Activated naive CD4-positive, alpha-beta T cell treated with anti-CD3 and anti-CD28 coated beads for 36 hours (primary cell): ENCODE measurements around the gene CDC25A. TPM values are rescaled to one million over a fixed set of nuclear protein-coding genes. Genes with fewer than 3 reads are reported as not detected.

Experiments
- CTCF ChIA-PET: fragments of 350-600 bp; sonication (Branson Sonifier 250); formaldehyde crosslinking; loops from one replicate; lab custom pipeline; 2021; ENCODE audit warnings: antibody characterized with exemption; lab: Charles Lee
- DNase-seq: peaks from one replicate; pipeline ENCODE4 v3.0.0-alpha.2; 2020
- H3K27ac Mint-ChIP-seq: one replicate; pipeline ENCODE4 v1.8.0; 2021; ENCODE audit warnings: mild to moderate bottlenecking, mixed read lengths
- H3K27me3 Mint-ChIP-seq: one replicate; pipeline ENCODE4 v1.8.0; 2021; ENCODE audit warnings: low read depth, mixed read lengths
- H3K36me3 Mint-ChIP-seq: one replicate; pipeline ENCODE4 v1.8.0; 2021; ENCODE audit warnings: low read depth, mixed read lengths
- H3K4me1 Mint-ChIP-seq: one replicate; pipeline ENCODE4 v1.8.0; 2021; ENCODE audit warnings: low read depth, mixed read lengths
- H3K4me3 Mint-ChIP-seq: one replicate; pipeline ENCODE4 v1.8.0; 2021; ENCODE audit warnings: mild to moderate bottlenecking, moderate library complexity, mixed read lengths
- H3K9me3 Mint-ChIP-seq: one replicate; pipeline ENCODE4 v1.8.0; 2021; ENCODE audit warnings: mixed read lengths
- intact Hi-C: fragments of 100-400 bp; cut with micrococcal nuclease; formaldehyde crosslinking; loops from one replicate; pipeline ENCODE4 v1.15.1; 2023
- total RNA-seq, 2 experiments: library from RNA; stranded (reverse); gene quantifications; one replicate each; pipeline ENCODE4 v1.2.3, GENCODE V29; 2021

CDC25A gene
- total RNA-seq = 10 to 100 TPM; 40.8 to 41.8 TPM

- peaks cover 17% of the 10 kb centered on the region for H3K4me1 Mint-ChIP-seq
- no peaks in the 10 kb centered on the region for H3K9me3 Mint-ChIP-seq
- CTCF ChIA-PET = interaction anchor here (0.6 to 1.7 kb wide), 6 partner anchors 52 to 618 kb away, joined by 3 to 6 read pairs (median 4); partner anchors contain the start of genes CCDC51 and ZNF589
- intact Hi-C loops = loop anchor here (1.0 to 10.0 kb wide), 7 partner anchors 53 to 1214 kb away; partner anchors contain the start of genes CCDC12, CCDC51, NBEAL2 and NME6
- H3K4me3 Mint-ChIP-seq = peak within 1 kb of the TSS; percentile 88
- H3K27me3 Mint-ChIP-seq = peaks cover 11% of the 10 kb centered on the region
- peaks cover 41% of the 10 kb centered on the region for H3K36me3 Mint-ChIP-seq
- H3K27ac Mint-ChIP-seq = peak within 1 kb of the TSS; percentile 61
- peak; percentile 98 for DNase-seq
Observed at GRCh38 chr3:48188266-48189201, at the start of gene CDC25A. Gene CDC25A, minus strand, starts transcription at chr3:48188417. Its CDS starts 470 bp downstream, at chr3:48187947.

- Mint-ChIP-seq H3K9me3 (no peaks in the 10 kb centered on the region), H3K4me3 (no peak overlapping the region)
Observed at GRCh38 chr3:48236531-48236930, 48.3 kb upstream of the CDC25A start.

GRCh38 chr3:48233542-48233941, 45.3 kb upstream of the CDC25A start:
- H3K27me3 Mint-ChIP-seq = no peaks in the 10 kb centered on the region
- H3K27ac Mint-ChIP-seq = no peak overlapping the region
- intact Hi-C loops = loop anchor here (2.0 kb wide), 2 partner anchors 35 to 323 kb away; partner anchors contain the start of gene PFKFB4
- CTCF ChIA-PET = interaction anchor here (0.7 to 5.4 kb wide), 4 partner anchors 38 to 450 kb away, joined by 3 to 34 read pairs (median 3); no protein-coding TSS in a partner anchor
- H3K4me3 Mint-ChIP-seq = no peak overlapping the region
- no peaks in the 10 kb centered on the region for H3K9me3 Mint-ChIP-seq
- no peaks in the 10 kb centered on the region for H3K36me3 Mint-ChIP-seq
- H3K4me1 Mint-ChIP-seq = no peaks in the 10 kb centered on the region
- DNase-seq = no peak

More at GRCh38 chr3:48236531-48236930, 48.3 kb upstream of the CDC25A start:
- H3K27me3 Mint-ChIP-seq = no peaks in the 10 kb centered on the region
- intact Hi-C loops = no loop called here
- DNase-seq = no peak
- CTCF ChIA-PET = interaction anchor here (0.5 to 2.6 kb wide), 2 partner anchors 200 to 386 kb away, joined by 4 to 9 read pairs; no protein-coding TSS in a partner anchor
- no peaks in the 10 kb centered on the region for H3K36me3 Mint-ChIP-seq
- H3K27ac Mint-ChIP-seq = no peak overlapping the region
- H3K4me1 Mint-ChIP-seq = peaks cover 6% of the 10 kb centered on the region

- no peaks in the 10 kb centered on the region for H3K27me3 Mint-ChIP-seq
- no peaks in the 10 kb centered on the region for H3K4me1 Mint-ChIP-seq
- no peak overlapping the region for H3K27ac Mint-ChIP-seq
- CTCF ChIA-PET = interaction anchor here (0.6 to 5.4 kb wide), 4 partner anchors 9 to 326 kb away, joined by 3 to 34 read pairs (median 6); no protein-coding TSS in a partner anchor
- H3K36me3 Mint-ChIP-seq = no peaks in the 10 kb centered on the region
- no peak overlapping the region for H3K4me3 Mint-ChIP-seq
- DNase-seq = peak; percentile 74
- H3K9me3 Mint-ChIP-seq = no peaks in the 10 kb centered on the region
- intact Hi-C loops = loop anchor here (1.0 to 2.0 kb wide), 3 partner anchors 36 to 324 kb away; partner anchors contain the start of gene PFKFB4
Observed at GRCh38 chr3:48232734-48233133, 44.5 kb upstream of the CDC25A start.

- CTCF ChIA-PET = interaction anchor here (0.6 to 5.4 kb wide), 6 partner anchors 8 to 327 kb away, joined by 3 to 34 read pairs (median 4); no protein-coding TSS in a partner anchor
- H3K4me1 Mint-ChIP-seq = peaks cover 1% of the 10 kb centered on the region
- no peak for DNase-seq
- H3K27me3 Mint-ChIP-seq = no peaks in the 10 kb centered on the region
- H3K36me3 Mint-ChIP-seq = no peaks in the 10 kb centered on the region
- H3K9me3 Mint-ChIP-seq = no peaks in the 10 kb centered on the region
- no peak overlapping the region for H3K27ac Mint-ChIP-seq
- no peak overlapping the region for H3K4me3 Mint-ChIP-seq
- intact Hi-C loops = loop anchor here (1.0 to 2.0 kb wide), 3 partner anchors 37 to 325 kb away; partner anchors contain the start of gene PFKFB4
Observed at GRCh38 chr3:48232232-48232631, 44.0 kb upstream of the CDC25A start.

GRCh38 chr3:48226939-48227338, 38.7 kb upstream of the CDC25A start:
- H3K27ac Mint-ChIP-seq = no peak overlapping the region
- intact Hi-C loops = no loop called here
- DNase-seq = no peak
- H3K27me3 Mint-ChIP-seq = no peaks in the 10 kb centered on the region
- CTCF ChIA-PET = interaction anchor here (1.4 kb wide), 1 partner anchor 32 kb away, joined by 4 read pairs; no protein-coding TSS in a partner anchor
- no peaks in the 10 kb centered on the region for H3K36me3 Mint-ChIP-seq
- peaks cover 4% of the 10 kb centered on the region for H3K4me1 Mint-ChIP-seq
- no peak overlapping the region for H3K4me3 Mint-ChIP-seq
- no peaks in the 10 kb centered on the region for H3K9me3 Mint-ChIP-seq

GRCh38 chr3:48225587-48225986, 37.4 kb upstream of the CDC25A start:
- Mint-ChIP-seq H3K4me1 (peaks cover 4% of the 10 kb centered on the region), H3K27me3 (no peaks in the 10 kb centered on the region), H3K36me3 (no peaks in the 10 kb centered on the region), H3K27ac (no peak overlapping the region), H3K4me3 (no peak overlapping the region), H3K9me3 (no peaks in the 10 kb centered on the region)
- no peak for DNase-seq
- intact Hi-C loops = no loop called here
- CTCF ChIA-PET = interaction anchor here (0.6 to 1.4 kb wide), 2 partner anchors 31 to 322 kb away, joined by 3 to 4 read pairs; no protein-coding TSS in a partner anchor

- peaks cover 4% of the 10 kb centered on the region for H3K4me1 Mint-ChIP-seq
- H3K9me3 Mint-ChIP-seq = no peaks in the 10 kb centered on the region
- CTCF ChIA-PET = interaction anchor here (0.6 kb wide), 1 partner anchor 29 kb away, joined by 3 read pairs; no protein-coding TSS in a partner anchor
- no peak within 1 kb of the TSS for H3K4me3 Mint-ChIP-seq
- intact Hi-C loops = no loop called here
- no peaks in the 10 kb centered on the region for H3K36me3 Mint-ChIP-seq
- no peak for DNase-seq
- no peaks in the 10 kb centered on the region for H3K27me3 Mint-ChIP-seq
- H3K27ac Mint-ChIP-seq = no peak within 1 kb of the TSS
Observed at GRCh38 chr3:48222616-48223513, 34.6 kb upstream of the CDC25A start, which contains the start of gene CAMP. Gene CAMP, plus strand, starts transcription at chr3:48223495. Its CDS starts 17 bp downstream, at chr3:48223512.

- Mint-ChIP-seq H3K27me3 (no peaks in the 10 kb centered on the region), H3K4me1 (no peaks in the 10 kb centered on the region), H3K27ac (no peak overlapping the region), H3K36me3 (no peaks in the 10 kb centered on the region), H3K9me3 (no peaks in the 10 kb centered on the region), H3K4me3 (no peak overlapping the region)
- no peak for DNase-seq
- intact Hi-C loops = no loop called here
- CTCF ChIA-PET = no interaction called here
Observed at GRCh38 chr3:48220746-48221145, 32.5 kb upstream of the CDC25A start.

GRCh38 chr3:48219543-48219942, 31.3 kb upstream of the CDC25A start:
- Mint-ChIP-seq H3K27me3 (no peaks in the 10 kb centered on the region), H3K4me1 (no peaks in the 10 kb centered on the region), H3K9me3 (no peaks in the 10 kb centered on the region), H3K27ac (no peak overlapping the region), H3K4me3 (no peak overlapping the region), H3K36me3 (no peaks in the 10 kb centered on the region)
- CTCF ChIA-PET = interaction anchor here (0.6 kb wide), 1 partner anchor 12 kb away, joined by 6 read pairs; no protein-coding TSS in a partner anchor
- no peak for DNase-seq
- intact Hi-C loops = no loop called here

- no peaks in the 10 kb centered on the region for H3K9me3 Mint-ChIP-seq
- H3K27ac Mint-ChIP-seq = no peak overlapping the region
- intact Hi-C loops = no loop called here
- CTCF ChIA-PET = no interaction called here
- H3K36me3 Mint-ChIP-seq = no peaks in the 10 kb centered on the region
- no peaks in the 10 kb centered on the region for H3K4me1 Mint-ChIP-seq
- no peak for DNase-seq
- no peaks in the 10 kb centered on the region for H3K27me3 Mint-ChIP-seq
- H3K4me3 Mint-ChIP-seq = no peak overlapping the region
Observed at GRCh38 chr3:48218537-48218936, 30.3 kb upstream of the CDC25A start.
